Right cardiac atrium (tissue), 5 donors: ENCODE data around the gene PSMB11. TPM values are rescaled to one million over a fixed set of nuclear protein-coding genes. Genes with fewer than 3 reads are reported as not detected.
A peak's percentile ranks its signal among the peaks of the same experiment; 100 is the strongest.

Source experiments
- ATAC-seq, 2 donors: fragments of 200-7000 bp; cut with Tn5 transposase; one replicate each; pipeline versions ENCODE4 v1.8.0 to v1.9.1; 2020; ENCODE audit warnings: moderate library complexity in 2 of 2, mild to moderate bottlenecking in 1 of 2
- DNase-seq, 3 donors: peaks; one replicate each; pipeline ENCODE4 v3.0.0-alpha.2; 2020
- H3K27ac ChIP-seq: one replicate; pipeline ENCODE4 v1.5.1; 2013; ENCODE audit warnings: mild to moderate bottlenecking, low read length, control low read depth, moderate library complexity
- H3K27me3 ChIP-seq: one replicate; pipeline ENCODE4 v1.6.1; 2013; ENCODE audit not compliant: control insufficient read depth, insufficient read depth
- H3K4me1 ChIP-seq: one replicate; pipeline ENCODE4 v1.6.1; 2013; ENCODE audit warnings: low read length; ENCODE audit not compliant: control insufficient read depth, insufficient read depth
- H3K4me3 ChIP-seq: one replicate; pipeline ENCODE4 v1.5.1; 2013; ENCODE audit warnings: low read length, control low read depth
- H3K9me3 ChIP-seq: one replicate; pipeline ENCODE4 v1.6.1; 2013; ENCODE audit warnings: low read length; ENCODE audit not compliant: control insufficient read depth
- WGBS: extraction: QIAGEN DNeasy Blood & Tissue Kit; methylation state at CpG from one replicate; pipeline ENCODE4 v1.1.7; 2013; 5-methylcytosine and 5-hydroxymethylcytosine counted together
- intact Hi-C, 4 donors: fragments of 100-400 bp; cut with DNase I; formaldehyde crosslinking; loops; one replicate each; pipeline versions ENCODE4 v1.11.0 to v1.14.0; 2022 to 2023
- polyA plus RNA-seq: library from polyadenylated mRNA; stranded (reverse); fragments of 200-250 nt; gene quantifications from one replicate; pipeline ENCODE4 v1.2.3, GENCODE V29; 2013
- total RNA-seq, 4 donors: library from RNA; stranded (reverse); fragmentation: NEBNext Ultra II Directional; extraction: Animal tissue kit (Norgen Biotek cat#: 25700); gene quantifications; one replicate each; pipeline ENCODE4 v1.2.1, GENCODE V29; 2021
- donor health status: healthy with polysubstance abuse.
- donor health status: DM: no; HTN: yes; CAD: no.
- donor health status: DM: no; HTN: no; CAD: no.
- donor health status: DM: no; HTN: yes; CAD: no; lungs with severe emphysema.
- donor health status: DM: yes; HTN: yes; CAD: no.

PSMB11 gene
- total and polyA plus RNA-seq, 5 donors = not detected

GRCh38 chr14:23076785-23077408 lies 34.9 kb downstream of the PSMB11 start:
- Histone ChIP-seq H3K4me3 (no peak overlapping the region), H3K27ac (no peak overlapping the region), H3K27me3 (no peaks in the 10 kb centered on the region), H3K4me1 (peaks cover 5% of the 10 kb centered on the region), H3K9me3 (no peaks in the 10 kb centered on the region)
- ATAC-seq (no peak), DNase-seq (no peak)
- intact Hi-C loops = no loop called here
- WGBS = 54% methylated on average over 5 of the region's 5 CpGs

GRCh38 chr14:23077962-23078361 lies 36.0 kb downstream of the PSMB11 start:
- WGBS = 74% methylated on average over 5 of the region's 5 CpGs
- H3K4me1 ChIP-seq = peaks cover 2% of the 10 kb centered on the region
- peak overlapping the region; percentile 36 for H3K27ac ChIP-seq
- no peak overlapping the region for H3K4me3 ChIP-seq
- no peaks in the 10 kb centered on the region for H3K9me3 ChIP-seq
- DNase-seq (no peak), ATAC-seq (no peak)
- H3K27me3 ChIP-seq = no peaks in the 10 kb centered on the region
- intact Hi-C loops = no loop called here

DNA sequence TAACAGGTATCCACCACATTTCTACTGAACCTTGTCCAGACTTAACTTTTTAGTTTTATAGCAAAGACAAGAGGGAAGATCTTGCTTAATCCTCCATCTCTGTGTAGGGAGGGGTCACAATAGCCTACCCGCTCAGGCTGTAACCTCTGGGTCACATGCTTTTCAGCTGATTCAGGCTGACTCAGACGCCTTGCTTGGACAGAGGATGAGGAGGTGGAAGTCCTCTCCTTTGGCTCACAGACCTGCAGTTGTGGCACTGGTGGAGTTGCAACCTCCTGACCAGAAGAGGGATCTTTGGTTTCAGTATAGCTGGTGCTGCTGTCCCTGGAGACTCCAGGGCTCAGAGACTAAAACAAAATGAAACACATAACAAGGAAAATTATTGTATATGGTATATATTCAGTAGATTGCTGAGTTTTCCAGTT lies 36.7 kb downstream of the PSMB11 start:
- H3K4me1 ChIP-seq = peaks cover 2% of the 10 kb centered on the region
- peak; percentile 79 to 94 for ATAC-seq
- intact Hi-C loops = no loop called here
- no peak overlapping the region for H3K4me3 ChIP-seq
- H3K27ac ChIP-seq = no peak overlapping the region
- peak; percentile 55 to 79 (median 62) for DNase-seq
- 17% methylated on average over 2 of the region's 2 CpGs for WGBS
- no peaks in the 10 kb centered on the region for H3K9me3 ChIP-seq
- H3K27me3 ChIP-seq = no peaks in the 10 kb centered on the region

GRCh38 chr14:23079716-23080115 lies 37.7 kb downstream of the PSMB11 start:
- H3K27me3 ChIP-seq = no peaks in the 10 kb centered on the region
- peak overlapping the region; percentile 30 for H3K27ac ChIP-seq
- no peak overlapping the region for H3K4me3 ChIP-seq
- H3K4me1 ChIP-seq = peaks cover 2% of the 10 kb centered on the region
- no peak for DNase-seq
- intact Hi-C loops = no loop called here
- ATAC-seq = no peak
- WGBS = 76% methylated on average over 2 of the region's 2 CpGs
- no peaks in the 10 kb centered on the region for H3K9me3 ChIP-seq

GRCh38 chr14:23080474-23080873 lies 38.5 kb downstream of the PSMB11 start:
- ATAC-seq (no peak), DNase-seq (no peak)
- H3K4me1 ChIP-seq = peaks cover 2% of the 10 kb centered on the region
- no peak overlapping the region for H3K4me3 ChIP-seq
- no peaks in the 10 kb centered on the region for H3K9me3 ChIP-seq
- WGBS = 72% methylated on average over 1 of the region's 1 CpG
- H3K27me3 ChIP-seq = no peaks in the 10 kb centered on the region
- intact Hi-C loops = no loop called here
- no peak overlapping the region for H3K27ac ChIP-seq

DNA sequence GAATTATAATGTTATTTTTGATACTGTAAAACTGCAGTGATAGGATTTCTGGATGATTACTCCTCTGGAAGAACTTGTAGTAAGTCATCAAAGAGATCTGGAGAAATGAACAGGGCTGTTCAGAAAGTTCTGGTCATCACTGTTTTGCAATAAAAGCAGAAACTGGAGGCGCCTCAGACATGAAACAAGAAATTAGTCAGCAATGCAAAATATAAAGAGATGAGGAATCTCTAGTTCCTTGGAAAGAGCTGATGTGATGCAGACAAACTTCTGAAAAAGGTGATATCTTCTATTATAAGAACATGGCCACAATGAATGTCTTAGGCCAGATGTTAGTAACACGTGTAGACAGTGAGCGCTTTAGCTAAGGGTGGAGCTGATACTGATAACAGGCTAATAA lies 43.4 kb downstream of the PSMB11 start:
- DNase-seq (no peak), ATAC-seq (no peak)
- WGBS = 81% methylated on average over 3 of the region's 3 CpGs
- Histone ChIP-seq H3K27ac (no peak overlapping the region), H3K4me3 (no peak overlapping the region), H3K4me1 (peaks cover 2% of the 10 kb centered on the region), H3K27me3 (no peaks in the 10 kb centered on the region), H3K9me3 (no peaks in the 10 kb centered on the region)
- intact Hi-C loops = no loop called here

- intact Hi-C loops = no loop called here
- Histone ChIP-seq H3K27ac (no peak overlapping the region), H3K4me3 (no peak overlapping the region), H3K4me1 (peaks cover 2% of the 10 kb centered on the region), H3K27me3 (no peaks in the 10 kb centered on the region), H3K9me3 (no peaks in the 10 kb centered on the region)
- no peak for ATAC-seq
- no peak for DNase-seq
- WGBS = 87% methylated on average over 1 of the region's 1 CpG
Measured at GRCh38 chr14:23086565-23086964, 44.6 kb downstream of the PSMB11 start.

GRCh38 chr14:23089498-23090253 lies 47.7 kb downstream of the PSMB11 start:
- no peak for DNase-seq
- Histone ChIP-seq H3K27ac (no peak overlapping the region), H3K9me3 (no peaks in the 10 kb centered on the region), H3K4me1 (peaks cover 2% of the 10 kb centered on the region), H3K27me3 (no peaks in the 10 kb centered on the region), H3K4me3 (no peak overlapping the region)
- 80% methylated on average over 12 of the region's 12 CpGs for WGBS
- intact Hi-C loops = no loop called here
- ATAC-seq = no peak

DNA sequence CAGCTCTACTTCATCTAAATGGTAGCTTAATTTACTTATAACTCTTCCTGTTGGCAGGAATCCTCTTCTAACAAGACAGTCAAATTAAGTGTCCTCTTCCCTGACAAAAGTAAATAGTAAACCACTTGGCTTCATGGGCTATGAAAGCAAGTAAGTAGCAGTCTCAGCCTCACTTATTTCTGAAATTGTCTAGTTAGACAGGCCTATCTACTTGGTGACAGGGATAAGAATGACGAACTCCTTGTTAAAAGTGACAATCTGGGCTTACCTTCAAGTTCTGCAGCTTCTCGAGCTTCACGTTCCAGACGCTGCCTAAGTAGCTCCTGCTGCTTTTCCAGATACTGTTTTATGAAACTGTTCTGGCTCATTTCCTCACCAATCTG lies 48.2 kb downstream of the PSMB11 start:
- 35% methylated on average over 4 of the region's 4 CpGs for WGBS

DNA sequence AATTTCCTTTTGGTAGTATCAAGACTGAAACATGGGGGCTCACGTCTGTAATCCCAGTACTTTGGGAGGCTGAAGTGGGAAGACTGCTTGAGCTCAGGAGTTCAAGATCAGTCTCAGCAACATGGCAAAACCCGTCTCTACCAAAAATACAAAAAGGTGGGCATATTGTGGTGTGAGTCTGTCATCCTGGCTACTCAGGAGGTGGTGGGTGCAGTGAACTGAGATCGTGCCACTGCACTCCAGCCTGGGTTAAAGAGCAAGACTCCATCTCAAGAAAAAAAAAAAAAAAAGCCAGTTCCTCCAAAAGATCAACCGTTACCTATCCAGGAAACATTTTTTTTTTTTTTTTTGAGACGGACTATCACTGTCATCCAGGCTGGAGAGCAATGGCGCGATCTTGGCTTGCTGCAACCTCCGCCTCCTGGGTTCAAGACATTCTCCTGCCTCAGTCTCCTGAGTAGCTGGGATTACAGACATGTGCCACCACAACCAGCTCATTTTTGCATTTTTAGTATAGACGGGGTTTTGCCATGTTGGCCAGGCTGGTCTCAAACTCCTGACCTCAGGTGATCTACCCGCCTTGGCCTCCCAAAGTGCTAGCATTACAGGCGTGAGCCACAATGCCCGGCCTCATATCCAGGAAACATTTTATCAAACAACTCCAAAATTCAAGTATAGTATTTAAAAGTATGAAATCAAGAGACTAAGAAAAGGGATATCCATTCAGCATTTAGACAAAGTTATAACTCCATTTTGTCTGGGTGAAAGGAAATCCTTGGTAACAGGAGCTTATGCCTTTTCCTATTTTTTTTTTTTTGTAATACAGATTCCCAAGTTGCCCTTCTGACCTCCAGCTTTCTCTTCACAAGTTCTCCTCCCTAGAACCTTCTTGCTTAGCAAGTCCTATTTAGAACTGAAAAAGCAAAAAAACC lies 49.5 kb downstream of the PSMB11 start:
- 78% methylated on average over 12 of the region's 12 CpGs for WGBS
- Histone ChIP-seq H3K27ac (no peak overlapping the region), H3K4me1 (peaks cover 2% of the 10 kb centered on the region), H3K9me3 (no peaks in the 10 kb centered on the region), H3K4me3 (no peak overlapping the region), H3K27me3 (no peaks in the 10 kb centered on the region)
- ATAC-seq (no peak), DNase-seq (no peak)
- intact Hi-C loops = no loop called here

More for the DNA sequence above, 48.2 kb downstream of the PSMB11 start:
- intact Hi-C loops = no loop called here
- no peaks in the 10 kb centered on the region for H3K9me3 ChIP-seq
- no peak overlapping the region for H3K27ac ChIP-seq
- no peak for DNase-seq
- ATAC-seq = no peak
- H3K27me3 ChIP-seq = no peaks in the 10 kb centered on the region
- peaks cover 2% of the 10 kb centered on the region for H3K4me1 ChIP-seq
- H3K4me3 ChIP-seq = no peak overlapping the region

GRCh38 chr14:23093104-23093503 lies 51.1 kb downstream of the PSMB11 start:
- DNase-seq (no peak), ATAC-seq (no peak)
- 58% methylated on average over 2 of the region's 2 CpGs for WGBS
- Histone ChIP-seq H3K4me3 (no peak overlapping the region), H3K4me1 (peaks cover 2% of the 10 kb centered on the region), H3K9me3 (no peaks in the 10 kb centered on the region), H3K27ac (no peak overlapping the region), H3K27me3 (no peaks in the 10 kb centered on the region)
- intact Hi-C loops = no loop called here
